ENCODE results near the gene RHOA. TPM values are rescaled to one million over a fixed set of nuclear protein-coding genes. Genes with fewer than 3 reads are reported as not detected.
A peak's percentile ranks its signal among the peaks of the same experiment; 100 is the strongest.

Gene RHOA
- total RNA-seq, 1 experiment from 2014 or later: 497 TPM

GRCh38 chr3:49410066-49410845, 1.5 kb downstream of the RHOA start:
- H3K9me3 ChIP-seq (ENCODE audit: control insufficient read depth in 1 of 2, insufficient read depth in 1 of 2, low read depth in 1 of 2, low read length in 2 of 2): no peaks in the 10 kb centered on the region
- ChIA-PET POLR2A (no interaction called here), CTCF (no interaction called here), RAD21 (ENCODE audit: low non-redundant PET in 1 of 2, low total read pairs in 2 of 2, uncharacterized antibody in 2 of 2, unreplicated experiment in 2 of 2) (no interaction called here)
- H3K4me3 ChIP-seq (replicated peaks in 1 of 2; ENCODE audit: low read depth in 1 of 2, low read length in 2 of 2): peak overlapping the region; percentile 76 to 95
- TF ChIP-seq POLR2A (IDR thresholded peaks at IDR 0.05; ENCODE audit: borderline replicate concordance, extremely low read depth, insufficient read depth, insufficient read length): no peak
- H3K9ac ChIP-seq (ENCODE audit: low read length): peak overlapping the region; percentile 98
- ATAC-seq (no peak), DNase-seq (ENCODE audit: low read depth, low spot score) (no peak)
- H3K4me2 ChIP-seq (ENCODE audit: low read length): peak overlapping the region; percentile 88
- H2AFZ ChIP-seq (ENCODE audit: low read depth, low read length, poor library complexity, severe bottlenecking): no peak overlapping the region
- TSS peak; percentile 74 for BruUV-seq (replicated peaks)
- H3K27ac ChIP-seq (ENCODE audit: low read depth, low read length): peak overlapping the region; percentile 95; the same call in 1 of the 2 replicates
- H3K9me2 ChIP-seq (ENCODE audit: insufficient read depth): no peaks in the 10 kb centered on the region
- peaks cover 37% of the 10 kb centered on the region; the same call in 1 of the 2 replicates for H4K20me1 ChIP-seq (ENCODE audit: insufficient read depth)
- peaks cover 82% of the 10 kb centered on the region for H3K79me2 ChIP-seq (ENCODE audit: insufficient read depth, low read length)
- peaks cover 0 to 5% of the 10 kb centered on the region in 2 experiments; a peak in 1 of 4 replicates for H3K36me3 ChIP-seq (ENCODE audit: control insufficient read depth in 1 of 2, insufficient read depth in 2 of 2, low read length in 2 of 2)
- H3K27me3 ChIP-seq (ENCODE audit: insufficient read depth, low read length): no peaks in the 10 kb centered on the region
- peaks cover 39 to 57% of the 10 kb centered on the region in 2 experiments; a peak in 3 of 4 replicates for H3K4me1 ChIP-seq (ENCODE audit: control insufficient read depth in 1 of 2, insufficient read depth in 2 of 2, low read length in 2 of 2)
- intact Hi-C loops (cut with micrococcal nuclease): no loop called here

- H3K27me3 ChIP-seq (ENCODE audit: insufficient read depth, low read length): no peaks in the 10 kb centered on the region
- no peaks in the 10 kb centered on the region for H3K9me3 ChIP-seq (ENCODE audit: control insufficient read depth in 1 of 2, insufficient read depth in 1 of 2, low read depth in 1 of 2, low read length in 2 of 2)
- RAD21 ChIA-PET (ENCODE audit: low non-redundant PET in 1 of 2, low total read pairs in 2 of 2, uncharacterized antibody in 2 of 2, unreplicated experiment in 2 of 2): no interaction called here
- no peak for DNase-seq (ENCODE audit: low read depth, low spot score)
- H3K9ac ChIP-seq (ENCODE audit: low read length): no peak overlapping the region
- peaks cover 100% of the 10 kb centered on the region for H3K79me2 ChIP-seq (ENCODE audit: insufficient read depth, low read length)
- intact Hi-C loops (cut with micrococcal nuclease): no loop called here
- CTCF ChIA-PET: no interaction called here
- no peak overlapping the region for H3K27ac ChIP-seq (ENCODE audit: low read depth, low read length)
- no TSS peak for BruUV-seq (replicated peaks)
- no peaks in the 10 kb centered on the region; a peak in 1 of 4 replicates for H3K36me3 ChIP-seq (ENCODE audit: control insufficient read depth in 1 of 2, insufficient read depth in 2 of 2, low read length in 2 of 2)
- TF ChIP-seq POLR2AphosphoS5 (IDR thresholded peaks at IDR 0.05; ENCODE audit: low read depth, low read length): no peak
- no peak for TF ChIP-seq CTCF (IDR thresholded peaks at IDR 0.05 in 2 of 3, conservative IDR thresholded peaks at IDR 0.05 in 1 of 3; ENCODE audit: borderline replicate concordance in 1 of 3, insufficient read depth in 1 of 3, low read depth in 2 of 3, low read length in 2 of 3)
- TF ChIP-seq, protein P1, sequence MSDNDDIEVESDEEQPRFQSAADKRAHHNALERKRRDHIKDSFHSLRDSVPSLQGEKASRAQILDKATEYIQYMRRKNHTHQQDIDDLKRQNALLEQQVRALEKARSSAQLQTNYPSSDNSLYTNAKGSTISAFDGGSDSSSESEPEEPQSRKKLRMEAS (IDR thresholded peaks at IDR 0.05): no peak
- no peak for TF ChIP-seq CEBPB (IDR thresholded peaks at IDR 0.05; ENCODE audit: low read depth)
- no peak for TF ChIP-seq POLR2A (IDR thresholded peaks at IDR 0.05; ENCODE audit: borderline replicate concordance, extremely low read depth, insufficient read depth, insufficient read length)
- no peak for TF ChIP-seq REST (IDR thresholded peaks at IDR 0.05; ENCODE audit: low read depth)
- no peak for TF ChIP-seq FOSL1 (IDR thresholded peaks at IDR 0.05; ENCODE audit: low read depth)
- TF ChIP-seq ZNF274 (IDR thresholded peaks at IDR 0.05; ENCODE audit: low read depth, low read length): no peak
- TF ChIP-seq ATF3 (IDR thresholded peaks at IDR 0.05): no peak
- POLR2A ChIA-PET: no interaction called here
- H3K4me2 ChIP-seq (ENCODE audit: low read length): no peak overlapping the region
- peaks cover 30 to 45% of the 10 kb centered on the region in 2 experiments; a peak in 3 of 4 replicates for H3K4me1 ChIP-seq (ENCODE audit: control insufficient read depth in 1 of 2, insufficient read depth in 2 of 2, low read length in 2 of 2)
- H3K9me2 ChIP-seq (ENCODE audit: insufficient read depth): no peaks in the 10 kb centered on the region
- ATAC-seq: no peak
- H3K4me3 ChIP-seq (replicated peaks in 1 of 2; ENCODE audit: low read depth in 1 of 2, low read length in 2 of 2): no peak overlapping the region
- H2AFZ ChIP-seq (ENCODE audit: low read depth, low read length, poor library complexity, severe bottlenecking): no peak overlapping the region
- peaks cover 49% of the 10 kb centered on the region; the same call in 1 of the 2 replicates for H4K20me1 ChIP-seq (ENCODE audit: insufficient read depth)
Observed at GRCh38 chr3:49406571-49407565, 4.9 kb downstream of the RHOA start.
